ENCODE results near the gene DSCAML1.

DSCAML1 gene

DNA sequence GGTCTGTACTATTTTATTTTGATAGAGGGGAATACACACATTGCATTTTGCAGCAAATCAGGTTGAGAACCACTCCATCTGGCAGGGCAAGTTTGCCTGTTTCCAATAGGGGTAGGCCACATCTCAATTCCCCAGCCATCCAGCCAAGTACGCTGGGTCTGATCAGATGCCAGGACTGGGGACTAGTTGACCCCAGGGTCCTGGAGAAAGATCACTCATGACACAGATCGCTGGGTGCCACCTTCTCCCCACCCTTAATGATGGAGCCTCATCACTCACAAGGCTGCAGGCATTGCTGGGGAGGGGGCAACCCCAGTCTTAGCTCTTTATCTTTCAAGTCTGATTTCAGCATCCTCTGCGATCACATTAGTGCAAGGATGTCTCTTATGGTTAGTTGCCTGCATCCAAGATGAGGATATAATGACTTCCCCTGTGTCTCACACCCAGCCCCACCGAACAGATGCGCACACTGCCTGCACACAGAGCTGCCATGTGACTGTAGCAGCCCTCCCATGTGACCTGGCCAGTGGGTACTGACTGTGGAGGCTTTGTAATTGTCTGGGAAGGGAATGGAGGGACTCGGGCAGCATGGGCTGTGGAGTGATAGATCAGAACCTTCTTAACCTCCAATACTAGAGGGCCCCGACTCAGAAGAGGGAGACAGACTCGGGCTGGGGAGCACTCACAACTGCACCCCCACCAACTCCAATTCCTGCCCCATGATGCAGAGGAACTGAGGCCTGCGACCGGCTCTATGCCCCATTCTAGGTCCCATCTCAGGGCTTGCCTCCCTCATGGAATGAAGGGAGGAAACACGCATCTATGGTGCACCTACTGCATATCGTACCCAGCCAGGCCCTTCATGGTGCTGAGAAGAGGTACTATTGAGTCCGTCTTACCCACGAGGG is 155.8 kb downstream of the DSCAML1 start:
- H3K27ac ChIP-seq = no peak overlapping the region
- TF ChIP-seq, protein P1, sequence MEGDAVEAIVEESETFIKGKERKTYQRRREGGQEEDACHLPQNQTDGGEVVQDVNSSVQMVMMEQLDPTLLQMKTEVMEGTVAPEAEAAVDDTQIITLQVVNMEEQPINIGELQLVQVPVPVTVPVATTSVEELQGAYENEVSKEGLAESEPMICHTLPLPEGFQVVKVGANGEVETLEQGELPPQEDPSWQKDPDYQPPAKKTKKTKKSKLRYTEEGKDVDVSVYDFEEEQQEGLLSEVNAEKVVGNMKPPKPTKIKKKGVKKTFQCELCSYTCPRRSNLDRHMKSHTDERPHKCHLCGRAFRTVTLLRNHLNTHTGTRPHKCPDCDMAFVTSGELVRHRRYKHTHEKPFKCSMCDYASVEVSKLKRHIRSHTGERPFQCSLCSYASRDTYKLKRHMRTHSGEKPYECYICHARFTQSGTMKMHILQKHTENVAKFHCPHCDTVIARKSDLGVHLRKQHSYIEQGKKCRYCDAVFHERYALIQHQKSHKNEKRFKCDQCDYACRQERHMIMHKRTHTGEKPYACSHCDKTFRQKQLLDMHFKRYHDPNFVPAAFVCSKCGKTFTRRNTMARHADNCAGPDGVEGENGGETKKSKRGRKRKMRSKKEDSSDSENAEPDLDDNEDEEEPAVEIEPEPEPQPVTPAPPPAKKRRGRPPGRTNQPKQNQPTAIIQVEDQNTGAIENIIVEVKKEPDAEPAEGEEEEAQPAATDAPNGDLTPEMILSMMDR (conservative IDR thresholded peaks at IDR 0.05) = no peak

DNA sequence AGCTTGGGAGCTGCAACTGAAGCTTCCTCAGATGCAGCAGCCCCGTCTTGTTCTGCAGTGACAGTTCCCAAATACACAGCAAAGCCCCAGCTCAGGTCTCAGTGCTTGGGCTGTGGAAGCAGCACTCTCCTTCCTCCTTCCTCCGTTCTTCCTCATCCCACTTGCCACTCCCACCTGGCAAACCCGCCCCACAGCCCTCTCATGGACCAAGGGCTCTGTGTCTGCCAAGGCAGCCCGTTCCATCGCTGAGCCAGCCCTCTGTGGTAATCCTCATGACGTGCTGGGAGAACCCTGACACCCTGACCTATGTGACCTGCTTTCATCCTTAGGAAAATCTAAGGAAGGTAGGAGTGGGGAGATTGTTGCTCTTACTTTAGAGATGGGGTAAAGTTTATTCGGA is 157.0 kb downstream of the DSCAML1 start:
- no peak overlapping the region for H3K27ac ChIP-seq
- TF ChIP-seq, protein P1 (conservative IDR thresholded peaks at IDR 0.05) = no peak

DNA sequence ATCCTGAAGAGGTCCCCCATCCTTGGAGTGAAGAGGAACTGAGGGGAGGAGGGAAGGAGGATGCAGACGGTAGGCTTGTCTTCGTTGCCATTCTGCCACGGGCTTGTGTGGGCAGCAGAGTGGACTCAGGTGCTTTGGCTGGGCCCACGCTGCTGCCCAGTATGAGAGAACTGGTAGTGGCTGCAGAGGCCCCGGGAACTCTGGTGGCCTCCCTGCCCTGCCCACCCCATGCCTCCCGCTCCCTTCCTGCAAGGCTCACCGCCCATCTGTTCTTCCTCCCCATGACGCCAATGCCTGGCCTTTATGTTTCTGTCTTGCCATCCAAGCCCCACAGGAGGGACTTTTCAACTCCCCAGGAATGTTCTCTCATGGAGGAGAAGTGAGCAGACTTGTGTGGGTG is 157.4 kb downstream of the DSCAML1 start:
- TF ChIP-seq, protein P1 (conservative IDR thresholded peaks at IDR 0.05) = no peak
- H3K27ac ChIP-seq = no peak overlapping the region

DNA sequence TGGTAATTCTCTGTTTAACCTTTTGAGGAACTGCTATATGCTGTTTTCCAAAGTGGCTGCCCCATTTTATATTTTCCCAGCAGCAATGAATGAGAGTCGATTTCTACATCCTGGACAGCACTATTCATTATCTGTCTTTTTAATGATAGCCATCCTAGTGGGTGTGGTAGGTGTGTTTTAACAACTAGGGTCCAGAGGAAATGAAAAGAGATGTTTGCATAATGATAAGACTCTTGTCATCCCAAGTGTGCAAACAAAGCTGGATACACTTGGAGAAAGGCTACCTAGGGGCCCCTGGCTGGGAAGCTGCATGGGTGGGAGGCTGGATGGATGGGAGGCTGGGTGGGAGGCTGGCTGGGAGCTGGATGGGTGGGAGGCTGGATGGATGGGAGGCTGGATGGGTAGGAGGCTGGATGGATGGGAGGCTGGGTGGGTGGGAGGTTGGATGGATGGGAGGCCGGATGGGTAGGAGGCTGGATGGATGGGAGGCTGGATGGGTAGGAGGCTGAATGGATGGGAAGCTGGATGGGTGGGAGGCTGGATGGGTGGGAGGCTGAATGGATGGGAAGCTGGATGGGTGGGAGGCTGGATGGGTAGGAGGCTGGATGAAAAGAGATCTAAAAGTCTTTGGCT is 158.0 kb downstream of the DSCAML1 start:
- TF ChIP-seq, protein P1 (conservative IDR thresholded peaks at IDR 0.05) = no peak
- H3K27ac ChIP-seq = no peak overlapping the region

DNA sequence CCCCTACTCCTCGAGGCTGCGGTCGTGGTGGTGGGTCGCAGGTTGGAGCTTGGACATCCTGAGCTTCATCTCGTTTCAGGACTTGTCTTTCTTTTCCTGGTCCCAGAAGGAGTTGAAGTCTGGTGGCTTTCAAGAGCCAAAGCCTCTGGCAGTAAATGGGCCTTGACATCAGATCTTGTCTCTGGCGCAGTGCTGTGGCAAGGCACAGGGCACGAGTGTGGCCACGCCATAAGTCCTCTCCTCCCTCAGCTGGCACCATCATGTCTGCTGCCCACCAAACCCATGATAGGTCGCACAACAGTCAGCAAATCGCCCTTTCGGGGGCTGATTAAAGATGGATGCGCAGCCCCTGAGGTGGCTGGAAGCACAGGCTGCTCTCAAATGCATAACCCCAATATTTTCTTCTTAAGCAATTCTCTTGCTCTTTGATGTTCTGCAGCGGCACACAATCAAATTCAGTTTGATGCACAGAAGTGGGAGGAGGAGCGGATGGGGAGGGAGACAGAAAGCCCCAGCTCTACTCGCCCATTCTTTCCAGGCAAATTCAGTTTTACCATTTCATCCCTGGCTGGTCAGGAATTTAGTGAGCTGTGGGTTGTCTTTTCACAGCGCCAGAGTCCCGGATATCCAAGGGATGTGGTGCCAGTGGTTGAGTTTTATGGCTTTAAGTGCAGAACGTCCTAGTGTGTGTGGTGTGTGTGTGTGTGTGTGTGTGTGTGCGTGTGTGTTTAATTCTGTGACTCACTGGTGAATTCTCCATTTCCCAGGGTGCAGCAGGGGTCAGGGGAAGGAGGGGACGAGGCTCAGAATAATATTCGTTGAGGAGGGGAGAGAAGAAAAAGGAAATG is 162.0 kb downstream of the DSCAML1 start:
- H3K27ac ChIP-seq = no peak overlapping the region
- TF ChIP-seq, protein P1 (conservative IDR thresholded peaks at IDR 0.05) = no peak

DNA sequence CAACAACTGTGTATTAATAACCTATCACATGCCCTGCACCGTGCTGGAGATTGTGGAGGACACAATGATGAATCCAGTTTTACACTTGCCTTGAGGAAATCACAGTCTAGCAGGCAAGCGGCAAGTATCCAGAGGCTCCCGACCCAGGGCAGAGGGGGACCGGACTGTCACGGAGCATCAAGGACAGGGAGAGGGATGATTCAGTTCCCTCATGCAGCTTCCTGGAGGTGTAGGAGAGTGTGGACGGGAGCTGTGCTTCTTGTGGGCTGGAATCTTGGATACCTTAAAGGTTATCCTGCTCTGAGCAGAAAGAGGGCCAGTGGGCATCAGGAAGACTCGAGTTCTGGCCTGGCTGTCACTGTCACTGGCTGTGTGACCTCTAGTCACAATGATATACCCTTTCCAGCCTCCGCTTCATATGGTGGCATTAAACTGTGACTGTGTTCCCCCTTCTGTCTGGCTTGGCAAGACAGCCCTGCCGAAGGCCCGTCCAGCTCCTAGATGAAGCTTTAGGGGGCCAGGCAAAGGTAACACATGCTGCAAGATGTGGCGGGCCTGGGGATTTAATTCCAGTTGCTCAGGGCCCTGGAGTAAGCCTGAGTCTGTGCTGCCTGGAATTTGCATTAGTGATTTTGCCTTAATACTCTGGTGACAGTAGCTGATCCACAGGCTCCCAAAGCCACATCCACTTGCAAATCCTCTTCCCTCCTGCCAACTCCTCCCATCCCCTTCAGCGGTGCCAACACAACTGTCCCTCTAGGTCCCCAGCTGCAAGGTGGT is 162.8 kb downstream of the DSCAML1 start:
- no peak overlapping the region for H3K27ac ChIP-seq
- TF ChIP-seq, protein P1 (conservative IDR thresholded peaks at IDR 0.05) = no peak

Measured in VCaP (cell line).